ENCODE measurements around the gene NABP1. TPM values are rescaled to one million over a fixed set of nuclear protein-coding genes. Genes with fewer than 3 reads are reported as not detected.

The NABP1 gene
- total RNA-seq, 2 donors from 2014 or later: 61.9 to 71.6 TPM

- Mint-ChIP-seq H3K4me1 (peaks cover 36% of the 10 kb centered on the region), H3K36me3 (ENCODE audit: low read depth) (peaks cover 3% of the 10 kb centered on the region), H3K27me3 (no peaks in the 10 kb centered on the region), H3K4me3 (peak overlapping the region; percentile 94), H3K27ac (peak overlapping the region; percentile 97)
- H3K9me3 ChIP-seq (ENCODE audit: control insufficient read depth, low read length, poor library complexity, severe bottlenecking): no peaks in the 10 kb centered on the region
- DNase-seq: no peak
- peak; percentile 17 for ATAC-seq
These were observed 2.1 kb downstream of the NABP1 start for GRCh38 chr2:191679818-191680600.

GRCh38 chr2:191680639-191681038 is 2.7 kb downstream of the NABP1 start:
- peak overlapping the region; percentile 63 for H3K4me3 Mint-ChIP-seq
- H3K9me3 ChIP-seq (ENCODE audit: control insufficient read depth, low read length, poor library complexity, severe bottlenecking): no peaks in the 10 kb centered on the region
- H3K36me3 Mint-ChIP-seq (ENCODE audit: low read depth): peaks cover 5% of the 10 kb centered on the region
- DNase-seq (no peak), ATAC-seq (no peak)
- H3K4me1 Mint-ChIP-seq: peaks cover 35% of the 10 kb centered on the region
- H3K27me3 Mint-ChIP-seq: no peaks in the 10 kb centered on the region
- peak overlapping the region; percentile 97 for H3K27ac Mint-ChIP-seq

GRCh38 chr2:191682126-191682525 is 4.2 kb downstream of the NABP1 start:
- DNase-seq: no peak
- no peaks in the 10 kb centered on the region for H3K27me3 Mint-ChIP-seq
- peak overlapping the region; percentile 66 for H3K4me3 Mint-ChIP-seq
- no peak for ATAC-seq
- H3K27ac Mint-ChIP-seq: peak overlapping the region; percentile 57
- H3K4me1 Mint-ChIP-seq: peaks cover 29% of the 10 kb centered on the region
- H3K36me3 Mint-ChIP-seq (ENCODE audit: low read depth): peaks cover 5% of the 10 kb centered on the region
- H3K9me3 ChIP-seq (ENCODE audit: control insufficient read depth, low read length, poor library complexity, severe bottlenecking): no peaks in the 10 kb centered on the region

GRCh38 chr2:191686066-191686465 is 8.1 kb downstream of the NABP1 start:
- peaks cover 7% of the 10 kb centered on the region for H3K36me3 Mint-ChIP-seq (ENCODE audit: low read depth)

GRCh38 chr2:191686729-191687128 is 8.8 kb downstream of the NABP1 start:
- no peaks in the 10 kb centered on the region for H3K27me3 Mint-ChIP-seq
- H3K9me3 ChIP-seq (ENCODE audit: control insufficient read depth, low read length, poor library complexity, severe bottlenecking): no peaks in the 10 kb centered on the region
- H3K4me1 Mint-ChIP-seq: peaks cover 28% of the 10 kb centered on the region
- H3K36me3 Mint-ChIP-seq (ENCODE audit: low read depth): peaks cover 7% of the 10 kb centered on the region
- DNase-seq (no peak), ATAC-seq (no peak)
- H3K27ac Mint-ChIP-seq: peak overlapping the region; percentile 43
- H3K4me3 Mint-ChIP-seq: no peak overlapping the region

More at GRCh38 chr2:191686066-191686465, 8.1 kb downstream of the NABP1 start:
- no peaks in the 10 kb centered on the region for H3K9me3 ChIP-seq (ENCODE audit: control insufficient read depth, low read length, poor library complexity, severe bottlenecking)
- DNase-seq (no peak), ATAC-seq (no peak)
- Mint-ChIP-seq H3K4me1 (peaks cover 27% of the 10 kb centered on the region), H3K4me3 (no peak overlapping the region), H3K27me3 (no peaks in the 10 kb centered on the region), H3K27ac (peak overlapping the region; percentile 43)

GRCh38 chr2:191687867-191688266 is 9.9 kb downstream of the NABP1 start:
- Mint-ChIP-seq H3K27me3 (no peaks in the 10 kb centered on the region), H3K4me3 (no peak overlapping the region), H3K36me3 (ENCODE audit: low read depth) (peaks cover 4% of the 10 kb centered on the region), H3K4me1 (peaks cover 21% of the 10 kb centered on the region), H3K27ac (peak overlapping the region; percentile 77)
- H3K9me3 ChIP-seq (ENCODE audit: control insufficient read depth, low read length, poor library complexity, severe bottlenecking): no peaks in the 10 kb centered on the region
- ATAC-seq (no peak), DNase-seq (no peak)

GRCh38 chr2:191688934-191689695 is 11.2 kb downstream of the NABP1 start:
- Mint-ChIP-seq H3K27ac (peak overlapping the region; percentile 77), H3K36me3 (ENCODE audit: low read depth) (peaks cover 6% of the 10 kb centered on the region), H3K4me1 (peaks cover 24% of the 10 kb centered on the region), H3K27me3 (no peaks in the 10 kb centered on the region), H3K4me3 (no peak overlapping the region)
- no peak for DNase-seq
- H3K9me3 ChIP-seq (ENCODE audit: control insufficient read depth, low read length, poor library complexity, severe bottlenecking): no peaks in the 10 kb centered on the region
- no peak for ATAC-seq

- no peak for DNase-seq
- Mint-ChIP-seq H3K4me1 (peaks cover 23% of the 10 kb centered on the region), H3K36me3 (ENCODE audit: low read depth) (peaks cover 6% of the 10 kb centered on the region), H3K4me3 (no peak overlapping the region), H3K27me3 (no peaks in the 10 kb centered on the region), H3K27ac (peak overlapping the region; percentile 86)
- ATAC-seq: no peak
- no peaks in the 10 kb centered on the region for H3K9me3 ChIP-seq (ENCODE audit: control insufficient read depth, low read length, poor library complexity, severe bottlenecking)
These were observed 12.4 kb downstream of the NABP1 start for GRCh38 chr2:191690327-191690726.

- no peaks in the 10 kb centered on the region for H3K27me3 Mint-ChIP-seq
- ATAC-seq: peak; percentile 90
- peak overlapping the region; percentile 86 for H3K27ac Mint-ChIP-seq
- no peaks in the 10 kb centered on the region for H3K9me3 ChIP-seq (ENCODE audit: control insufficient read depth, low read length, poor library complexity, severe bottlenecking)
- peak overlapping the region; percentile 25 for H3K4me3 Mint-ChIP-seq
- H3K36me3 Mint-ChIP-seq (ENCODE audit: low read depth): peaks cover 4% of the 10 kb centered on the region
- peaks cover 21% of the 10 kb centered on the region for H3K4me1 Mint-ChIP-seq
- peak in 1 of 3 donors; percentile 33 for DNase-seq
These were observed 13.2 kb downstream of the NABP1 start for GRCh38 chr2:191691016-191691735.

GRCh38 chr2:191691898-191692297 is 14.0 kb downstream of the NABP1 start:
- H3K4me1 Mint-ChIP-seq: peaks cover 18% of the 10 kb centered on the region
- ATAC-seq (no peak), DNase-seq (no peak)
- no peak overlapping the region for H3K27ac Mint-ChIP-seq
- peaks cover 5% of the 10 kb centered on the region for H3K36me3 Mint-ChIP-seq (ENCODE audit: low read depth)
- no peaks in the 10 kb centered on the region for H3K9me3 ChIP-seq (ENCODE audit: control insufficient read depth, low read length, poor library complexity, severe bottlenecking)
- no peak overlapping the region for H3K4me3 Mint-ChIP-seq
- no peaks in the 10 kb centered on the region for H3K27me3 Mint-ChIP-seq

GRCh38 chr2:191692502-191693115 is 14.7 kb downstream of the NABP1 start:
- DNase-seq (no peak), ATAC-seq (no peak)
- H3K27me3 Mint-ChIP-seq: no peaks in the 10 kb centered on the region
- H3K36me3 Mint-ChIP-seq (ENCODE audit: low read depth): peaks cover 6% of the 10 kb centered on the region
- no peaks in the 10 kb centered on the region for H3K9me3 ChIP-seq (ENCODE audit: control insufficient read depth, low read length, poor library complexity, severe bottlenecking)
- no peak overlapping the region for H3K27ac Mint-ChIP-seq
- no peak overlapping the region for H3K4me3 Mint-ChIP-seq
- H3K4me1 Mint-ChIP-seq: peaks cover 18% of the 10 kb centered on the region

GRCh38 chr2:191693166-191693565 is 15.2 kb downstream of the NABP1 start:
- Mint-ChIP-seq H3K27ac (no peak overlapping the region), H3K36me3 (ENCODE audit: low read depth) (peaks cover 6% of the 10 kb centered on the region), H3K27me3 (no peaks in the 10 kb centered on the region), H3K4me1 (peaks cover 18% of the 10 kb centered on the region), H3K4me3 (no peak overlapping the region)
- no peak for DNase-seq
- no peak for ATAC-seq
- no peaks in the 10 kb centered on the region for H3K9me3 ChIP-seq (ENCODE audit: control insufficient read depth, low read length, poor library complexity, severe bottlenecking)

- no peak for DNase-seq
- H3K4me1 Mint-ChIP-seq: peaks cover 15% of the 10 kb centered on the region
- H3K27me3 Mint-ChIP-seq: no peaks in the 10 kb centered on the region
- no peak for ATAC-seq
- H3K4me3 Mint-ChIP-seq: no peak overlapping the region
- no peak overlapping the region for H3K27ac Mint-ChIP-seq
- no peaks in the 10 kb centered on the region for H3K9me3 ChIP-seq (ENCODE audit: control insufficient read depth, low read length, poor library complexity, severe bottlenecking)
- H3K36me3 Mint-ChIP-seq (ENCODE audit: low read depth): peaks cover 4% of the 10 kb centered on the region
These were observed 15.8 kb downstream of the NABP1 start for GRCh38 chr2:191693778-191694177.

Data from T-helper 17 cell (primary cell).